DOHH2 (cell line): ENCODE measurements around the gene KRT9.

Experiments
- EZH2phosphoT487 ChIP-seq: fragments of 200-600 bp; sonication (generic); IDR thresholded peaks from 2 replicates; pipeline ENCODE4 v1.6.1; 2017; ENCODE audit warnings: borderline replicate concordance, mild to moderate bottlenecking, antibody characterized with exemption, low read length, moderate library complexity, mixed read lengths
- TF ChIP-seq, protein P1 (sequence below): fragments of 200-600 bp; sonication (generic); IDR thresholded peaks from one replicate; pipeline ENCODE4 v1.5.1; 2014; ENCODE audit warnings: antibody characterized with exemption, mild to moderate bottlenecking, low read depth, low read length; ENCODE audit not compliant: poor library complexity, severe bottlenecking

DNA sequence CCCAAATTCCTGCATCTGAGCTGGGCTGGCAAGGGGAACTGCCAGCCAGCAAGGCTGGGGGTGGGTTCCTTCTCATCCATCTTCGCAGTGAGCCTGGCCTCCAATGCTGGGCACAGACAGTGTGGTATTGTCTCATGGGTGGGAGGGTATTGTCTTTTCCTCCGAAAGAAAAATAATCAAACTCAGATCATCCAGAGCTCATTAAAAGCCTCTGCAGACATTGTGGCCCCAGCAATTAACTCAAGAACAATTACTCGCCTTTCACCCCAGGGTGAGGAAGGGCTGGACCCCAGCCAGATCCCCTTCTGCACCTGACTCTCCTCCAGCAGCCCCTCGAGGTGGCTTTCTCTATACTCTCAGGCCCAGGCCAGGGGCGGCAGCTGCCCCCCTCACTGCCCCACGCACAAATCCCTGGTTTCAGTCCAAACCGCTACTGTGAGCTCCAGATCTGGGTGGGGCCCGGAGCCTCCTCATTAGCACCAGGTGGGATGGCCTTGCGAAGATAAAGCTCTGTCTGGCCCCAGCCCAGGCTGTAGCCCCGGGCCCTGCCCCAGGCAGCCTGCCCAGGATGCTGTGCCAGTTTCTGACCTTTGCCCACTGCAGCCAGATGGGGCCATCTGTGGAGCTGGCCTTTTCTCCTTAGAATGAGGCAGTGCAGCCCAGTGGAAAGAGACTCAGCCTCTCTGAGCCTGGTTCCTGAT lies 50.9 kb downstream of the KRT9 start:
- TF ChIP-seq, protein P1, sequence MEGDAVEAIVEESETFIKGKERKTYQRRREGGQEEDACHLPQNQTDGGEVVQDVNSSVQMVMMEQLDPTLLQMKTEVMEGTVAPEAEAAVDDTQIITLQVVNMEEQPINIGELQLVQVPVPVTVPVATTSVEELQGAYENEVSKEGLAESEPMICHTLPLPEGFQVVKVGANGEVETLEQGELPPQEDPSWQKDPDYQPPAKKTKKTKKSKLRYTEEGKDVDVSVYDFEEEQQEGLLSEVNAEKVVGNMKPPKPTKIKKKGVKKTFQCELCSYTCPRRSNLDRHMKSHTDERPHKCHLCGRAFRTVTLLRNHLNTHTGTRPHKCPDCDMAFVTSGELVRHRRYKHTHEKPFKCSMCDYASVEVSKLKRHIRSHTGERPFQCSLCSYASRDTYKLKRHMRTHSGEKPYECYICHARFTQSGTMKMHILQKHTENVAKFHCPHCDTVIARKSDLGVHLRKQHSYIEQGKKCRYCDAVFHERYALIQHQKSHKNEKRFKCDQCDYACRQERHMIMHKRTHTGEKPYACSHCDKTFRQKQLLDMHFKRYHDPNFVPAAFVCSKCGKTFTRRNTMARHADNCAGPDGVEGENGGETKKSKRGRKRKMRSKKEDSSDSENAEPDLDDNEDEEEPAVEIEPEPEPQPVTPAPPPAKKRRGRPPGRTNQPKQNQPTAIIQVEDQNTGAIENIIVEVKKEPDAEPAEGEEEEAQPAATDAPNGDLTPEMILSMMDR: no peak
- no peak for TF ChIP-seq EZH2phosphoT487
